T47D (cell line): ENCODE data around the gene METTL2B.
A peak's percentile ranks its signal among the peaks of the same experiment; 100 is the strongest.
"Not testable (repeated sequence)": the region's sequence is repeated elsewhere in the genome, so short reads cannot be mapped to it uniquely, and the experiment has no call there.

Experiments used
- DNase-seq, 2 experiments: peaks; one replicate each; pipeline versions ENCODE4 v3.0.0 to v3.0.0-alpha.2; 2011 to 2012; ENCODE audit warnings: low read depth in 1 of 2, low spot score in 1 of 2
- JUND ChIP-seq: IDR thresholded peaks from 2 replicates; pipeline ENCODE4 v1.6.1; 2012; ENCODE audit warnings: low read depth
- in situ Hi-C: cut with HindIII; loops from 2 replicates; pipeline ENCODE4 v1.10.0; 2016; ENCODE audit warnings: low sequenced_read_pairs, low pct_unique_long_range_greater_than_20kb

The METTL2B gene

GRCh38 chr7:128526062-128526466, 49.5 kb downstream of the METTL2B start:
- in situ Hi-C loops, DNase-seq: not testable (repeated sequence)

DNA sequence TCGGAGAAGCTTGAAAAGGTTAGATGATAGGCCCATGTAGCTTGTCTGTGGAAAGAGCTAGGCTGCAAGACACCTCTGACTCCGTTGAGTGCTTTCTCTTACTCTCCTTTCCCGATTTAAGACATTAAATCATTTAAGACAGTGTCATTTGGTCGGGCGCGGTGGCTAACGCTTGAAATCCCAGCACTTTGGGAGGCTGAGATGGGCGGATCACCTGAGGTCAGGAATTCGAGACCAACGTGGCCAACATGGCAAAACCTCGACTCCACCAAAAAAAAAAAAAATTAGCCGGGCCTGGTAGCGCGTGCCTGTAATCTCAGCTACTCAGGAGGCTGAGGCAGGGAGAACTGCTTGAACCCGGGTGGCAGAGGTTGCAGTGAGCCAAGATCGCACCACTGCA, 52.6 kb downstream of the METTL2B start:
- DNase-seq, in situ Hi-C loops: not testable (repeated sequence)

- in situ Hi-C loops = not testable (repeated sequence)
- peak; percentile 11 to 15 for DNase-seq
Measured at GRCh38 chr7:128530121-128530854, 53.7 kb downstream of the METTL2B start.

DNA sequence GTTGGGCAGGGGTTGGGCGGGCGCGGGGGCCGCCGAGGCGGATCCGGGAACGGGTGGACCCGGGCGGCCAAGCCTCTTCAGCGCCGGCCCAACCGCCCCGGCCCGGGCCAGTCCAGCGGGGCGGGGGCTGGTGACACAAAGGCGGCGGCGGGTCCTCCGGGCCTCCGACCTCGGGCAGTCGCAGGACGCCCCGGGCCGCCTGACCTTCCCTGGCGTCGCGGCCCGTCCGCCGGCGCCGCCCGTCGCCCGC, 54.2 kb downstream of the METTL2B start:
- DNase-seq = no peak
- no peak for TF ChIP-seq JUND
- in situ Hi-C loops = no loop called here

DNA sequence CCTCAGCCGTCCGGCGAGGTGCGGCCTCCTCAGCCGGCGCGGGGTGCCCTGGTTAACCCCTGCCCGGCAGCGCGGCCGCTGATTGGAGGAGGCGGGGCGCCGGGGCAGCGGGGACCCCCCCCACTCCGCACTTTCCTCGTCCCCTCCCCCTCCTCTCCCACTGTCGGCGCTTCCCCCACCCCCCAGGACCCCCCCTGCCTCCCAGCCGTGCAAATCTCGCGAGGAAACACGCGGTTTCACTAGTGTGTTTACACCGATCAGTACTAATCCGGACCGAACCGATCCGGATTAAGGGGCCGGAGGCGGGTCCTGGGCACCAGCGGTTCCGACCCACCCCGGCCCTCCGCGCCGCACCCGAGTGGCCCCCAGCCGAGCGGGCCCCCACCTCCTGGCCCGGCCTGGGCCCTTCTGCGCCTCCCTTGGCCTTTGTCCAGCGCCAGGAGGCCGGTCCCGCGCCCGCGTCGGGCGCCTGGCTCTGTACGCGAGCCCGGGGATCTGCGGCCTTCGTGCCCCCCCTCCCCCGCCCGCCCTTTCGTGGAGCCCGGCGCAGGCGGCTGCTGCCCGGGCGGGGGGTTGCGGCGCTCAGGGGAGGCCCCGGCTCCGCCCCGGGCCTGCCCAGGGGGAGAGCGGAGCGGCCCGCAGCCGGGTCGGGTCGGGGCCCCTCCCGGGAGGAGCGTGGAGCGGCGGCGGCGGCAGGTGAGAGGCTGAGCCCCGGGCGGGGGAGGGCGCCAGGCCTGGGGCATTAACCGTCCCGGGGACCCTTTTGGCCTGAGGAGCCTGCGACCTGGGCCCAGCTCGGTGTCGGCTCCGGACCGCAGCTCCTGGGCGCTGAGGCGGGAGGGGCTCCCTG, 54.8 kb downstream of the METTL2B start:
- DNase-seq = peak; percentile 59 to 66
- in situ Hi-C loops = not testable (repeated sequence)

- peak in 1 of 2 experiments; percentile 15 for DNase-seq
- in situ Hi-C loops = not testable (repeated sequence)
Measured at GRCh38 chr7:128531955-128532478, 55.5 kb downstream of the METTL2B start.

DNA sequence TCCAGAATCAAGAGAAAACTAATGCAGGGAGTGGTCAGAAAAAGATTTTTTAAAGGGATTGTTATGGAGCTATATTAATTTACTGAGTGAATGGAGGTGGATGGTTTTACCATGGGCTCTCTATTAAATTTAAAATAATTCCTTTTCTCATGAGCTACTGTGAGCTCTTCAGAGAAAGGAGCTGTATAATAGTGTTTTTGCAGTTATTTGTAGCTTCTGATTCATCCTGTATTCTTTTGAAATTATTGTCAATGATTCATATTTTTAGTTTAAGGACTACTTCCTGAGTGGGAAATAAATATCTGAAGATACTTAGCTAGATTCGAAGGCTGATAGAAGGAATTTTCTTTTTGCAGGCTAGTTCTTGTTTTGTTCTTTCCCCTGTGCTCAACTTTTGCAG, 56.4 kb downstream of the METTL2B start:
- in situ Hi-C loops, DNase-seq: not testable (repeated sequence)

GRCh38 chr7:128537410-128537809, 60.9 kb downstream of the METTL2B start:
- peak in 1 of 2 experiments; percentile 7 for DNase-seq

DNA sequence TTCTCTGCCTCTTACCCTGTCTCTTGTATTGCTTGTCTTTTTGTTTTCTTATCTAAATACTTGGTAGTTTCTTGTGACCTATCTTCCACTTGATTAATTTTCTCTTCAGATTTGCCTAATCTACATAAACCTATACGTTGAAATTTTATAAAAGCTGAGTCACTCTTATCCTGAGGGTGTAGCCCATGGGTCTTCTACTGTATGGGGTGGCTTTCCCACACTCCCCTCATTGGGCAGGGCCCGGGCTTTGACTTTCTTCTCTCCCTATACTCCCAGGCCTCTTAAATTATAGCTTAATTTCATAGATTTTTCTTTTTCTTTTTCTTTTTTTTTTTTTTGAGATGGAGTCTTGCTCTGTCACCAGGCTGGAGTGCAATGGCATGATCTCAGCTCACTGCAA, 66.0 kb downstream of the METTL2B start:
- DNase-seq, in situ Hi-C loops: not testable (repeated sequence)

More at GRCh38 chr7:128537410-128537809, 60.9 kb downstream of the METTL2B start:
- in situ Hi-C loops = not testable (repeated sequence)

DNA sequence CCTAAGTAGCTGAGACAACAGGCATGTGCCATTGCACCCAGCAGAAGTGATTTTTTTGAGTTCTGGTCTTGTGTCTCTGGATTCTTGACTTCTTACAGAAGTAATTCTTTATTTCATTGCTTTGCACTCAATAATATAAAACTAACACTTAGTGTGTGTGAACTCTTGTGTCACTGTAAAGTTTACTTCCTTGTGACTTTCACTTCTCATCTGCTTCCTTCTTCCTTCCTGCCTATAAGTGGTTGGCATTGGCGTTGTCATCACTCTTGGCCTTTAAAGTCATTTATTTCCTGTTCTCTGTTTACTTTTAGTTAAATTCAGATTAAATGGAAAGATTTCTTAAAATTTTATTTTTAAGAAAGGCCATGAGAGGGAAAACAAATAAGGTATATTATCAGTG, 66.8 kb downstream of the METTL2B start:
- in situ Hi-C loops = not testable (repeated sequence)

GRCh38 chr7:128546319-128546851, 69.8 kb downstream of the METTL2B start:
- in situ Hi-C loops, DNase-seq: not testable (repeated sequence)

More for the DNA sequence above, 66.8 kb downstream of the METTL2B start:
- not testable (repeated sequence) for DNase-seq

DNA sequence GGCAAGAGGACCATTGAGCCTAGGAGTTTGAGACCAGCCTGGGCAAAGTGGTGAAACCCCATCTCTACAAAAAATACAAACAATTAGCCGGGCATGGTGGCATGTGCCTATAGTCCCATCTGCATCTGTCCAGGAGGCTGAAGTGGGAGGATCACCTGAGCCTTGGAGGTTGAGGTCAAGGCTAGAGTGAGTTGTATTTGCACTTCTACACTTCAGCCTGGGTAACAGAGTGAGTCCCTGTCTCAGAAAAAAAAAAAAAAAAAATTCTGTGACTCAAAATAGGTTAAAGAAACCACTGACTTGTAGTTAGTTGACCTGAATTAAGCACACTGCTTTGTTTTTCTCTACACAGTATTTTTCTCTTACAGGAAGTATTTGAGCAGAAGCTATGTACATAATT, 74.4 kb downstream of the METTL2B start:
- DNase-seq = no peak
- TF ChIP-seq JUND = no peak
- in situ Hi-C loops = no loop called here

DNA sequence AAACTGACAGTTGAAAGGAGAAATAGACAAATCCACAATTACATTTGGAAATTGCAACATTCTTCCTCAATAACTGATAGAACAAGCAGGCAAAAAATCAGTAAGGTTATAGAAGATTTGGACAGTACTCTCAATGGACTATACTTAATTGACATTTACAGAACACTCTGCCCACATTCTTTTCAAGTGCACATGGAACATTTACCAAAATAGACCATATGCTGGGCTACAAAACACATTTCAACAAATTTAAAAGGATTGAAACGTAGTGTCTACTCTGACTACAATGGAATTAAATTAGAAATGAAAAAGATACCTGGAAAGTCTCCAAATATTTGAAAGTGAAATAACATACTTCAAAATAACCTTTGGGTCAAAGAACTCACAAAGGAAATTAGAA, 77.8 kb downstream of the METTL2B start:
- DNase-seq, in situ Hi-C loops: not testable (repeated sequence)
